Gastrocnemius medialis (tissue), 4 donors: ENCODE results near the gene MYO7A. TPM values are rescaled to one million over a fixed set of nuclear protein-coding genes. Genes with fewer than 3 reads are reported as not detected.

ENCODE experiments used
- ATAC-seq, 2 donors: fragments of 150-250 bp; one replicate each; pipeline ENCODE4 v1.9.1; 2016
- DNase-seq, 2 donors: peaks; one replicate each; pipeline ENCODE4 v3.0.0-alpha.2; 2019
- H3K27ac ChIP-seq, 4 donors: fragments of 200-600 bp; sonication (generic); 1 replicate in 1 of 4; 2 replicates in 3 of 4; pipeline ENCODE4 v1.5.1; 2016 to 2018; ENCODE audit warnings: mild to moderate bottlenecking in 2 of 4, moderate library complexity in 1 of 4
- H3K27me3 ChIP-seq, 3 donors: fragments of 200-600 bp; sonication (generic) in 2 of 3; 1 replicate in 1 of 3; 2 replicates in 2 of 3; pipeline versions ENCODE4 v1.5.1 to v1.6.0; 2016 to 2019; ENCODE audit warnings: mild to moderate bottlenecking in 1 of 3, moderate library complexity in 1 of 3
- H3K36me3 ChIP-seq, 2 donors: fragments of 200-600 bp; sonication (generic) in 1 of 2; one replicate each; pipeline ENCODE4 v1.5.1; 2017 to 2018
- H3K4me1 ChIP-seq, 2 donors: fragments of 200-600 bp; sonication (generic) in 1 of 2; one replicate each; pipeline ENCODE4 v1.5.1; 2016 to 2017; ENCODE audit warnings: mild to moderate bottlenecking in 2 of 2
- H3K4me3 ChIP-seq, 4 donors: fragments of 200-600 bp; sonication (generic) in 3 of 4; 1 replicate in 1 of 4; 2 replicates in 3 of 4; pipeline ENCODE4 v1.5.1; 2016 to 2019; ENCODE audit warnings: mild to moderate bottlenecking in 2 of 4
- H3K9me3 ChIP-seq, 3 donors: fragments of 200-600 bp; sonication (generic) in 2 of 3; 1 replicate in 1 of 3; 2 replicates in 2 of 3; pipeline ENCODE4 v1.5.1; 2016 to 2019
- POLR2A ChIP-seq, 2 donors: fragments of 450-650 bp; IDR thresholded peaks; one replicate each; pipeline ENCODE4 v1.6.1; 2017; ENCODE audit warnings: antibody characterized with exemption in 2 of 2, mild to moderate bottlenecking in 2 of 2, moderate library complexity in 2 of 2
- in situ Hi-C, 4 donors: fragments of 200-750 bp; cut with MboI; loops; one replicate each; pipeline versions ENCODE4 v1.15.0 to v1.8.0; 2017; ENCODE audit warnings: low sequenced_read_pairs in 4 of 4
- intact Hi-C: fragments of 100-400 bp; cut with DNase I; formaldehyde crosslinking; loops from one replicate; pipeline ENCODE4 v1.15.1; 2023; ENCODE audit warnings: low total_unique reads
- total RNA-seq, 4 donors: library from RNA; depleted of rRNA; stranded (reverse); fragments of >200 nt; gene quantifications; one replicate each; pipeline versions ENCODE4 v1.1.0 to v1.2.3, GENCODE V29; 2016
- TF ChIP-seq, protein P1 (sequence below), 5 experiments: fragments of 450-650 bp in 3 of 5; fragments of 200-600 bp in 2 of 5; sonication (generic) in 2 of 5; IDR thresholded peaks in 4 of 5; conservative IDR thresholded peaks in 1 of 5; 1 replicate in 4 of 5; 2 replicates in 1 of 5; pipeline ENCODE4 v1.5.1; 2016 to 2019; ENCODE audit warnings: antibody characterized with exemption in 5 of 5, mild to moderate bottlenecking in 3 of 5, moderate library complexity in 3 of 5

Gene MYO7A
- total RNA-seq, 4 donors from 2014 or later = 1.6 to 3.5 (median 2.1) TPM

DNA sequence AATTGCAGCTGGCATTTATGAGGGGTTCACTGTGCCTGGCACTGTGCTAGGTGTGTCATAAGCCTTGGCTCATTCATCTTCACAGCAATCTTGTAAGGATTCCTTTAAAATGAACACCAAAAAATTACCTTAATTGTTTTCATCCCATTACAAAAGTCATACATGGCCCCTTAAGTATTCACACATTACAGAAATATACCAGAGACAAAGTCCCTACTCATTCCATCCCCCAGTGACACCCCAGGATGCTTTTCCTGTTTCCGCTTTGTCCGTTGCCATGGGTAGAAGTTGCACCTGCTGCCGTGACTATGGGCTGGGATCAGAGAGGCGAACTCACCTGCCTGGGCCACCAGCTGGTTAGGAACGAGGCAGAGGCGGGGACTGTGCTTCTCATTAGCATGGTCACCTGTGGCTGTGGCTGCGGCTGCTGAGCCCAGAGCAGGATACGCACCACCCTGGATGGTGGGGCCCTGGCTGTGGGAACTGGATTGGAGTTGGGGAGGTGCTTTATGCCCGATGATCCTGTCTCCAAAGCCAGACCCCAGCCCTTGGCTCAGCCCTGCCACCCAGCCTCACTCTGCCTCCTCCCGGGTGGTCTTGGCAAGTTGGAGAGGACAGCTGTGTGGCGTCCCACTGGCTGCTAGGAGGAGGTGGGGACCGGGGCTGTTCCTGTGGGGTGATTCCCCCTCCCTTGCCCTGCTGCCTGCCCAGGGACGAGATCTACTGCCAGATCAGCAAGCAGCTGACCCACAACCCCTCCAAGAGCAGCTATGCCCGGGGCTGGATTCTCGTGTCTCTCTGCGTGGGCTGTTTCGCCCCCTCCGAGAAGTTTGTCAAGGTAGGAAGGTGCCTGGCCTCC lies 60.8 kb downstream of the MYO7A start:
- no peaks in the 10 kb centered on the region for H3K27me3 ChIP-seq
- no peaks in the 10 kb centered on the region for H3K4me1 ChIP-seq
- H3K27ac ChIP-seq = no peak overlapping the region
- in situ Hi-C loops = loop anchor here in 3 of 4 donors (5.0 to 10.0 kb wide), 3 partner anchors 62 to 144 kb away; partner anchors contain the start of gene MYO7A (in 3 of the 3)
- intact Hi-C loops = loop anchor here (1.0 to 2.0 kb wide), 2 partner anchors 62 to 142 kb away; no protein-coding TSS in a partner anchor
- H3K4me3 ChIP-seq = no peak overlapping the region
- ATAC-seq (no peak), DNase-seq (no peak)
- TF ChIP-seq, protein P1, sequence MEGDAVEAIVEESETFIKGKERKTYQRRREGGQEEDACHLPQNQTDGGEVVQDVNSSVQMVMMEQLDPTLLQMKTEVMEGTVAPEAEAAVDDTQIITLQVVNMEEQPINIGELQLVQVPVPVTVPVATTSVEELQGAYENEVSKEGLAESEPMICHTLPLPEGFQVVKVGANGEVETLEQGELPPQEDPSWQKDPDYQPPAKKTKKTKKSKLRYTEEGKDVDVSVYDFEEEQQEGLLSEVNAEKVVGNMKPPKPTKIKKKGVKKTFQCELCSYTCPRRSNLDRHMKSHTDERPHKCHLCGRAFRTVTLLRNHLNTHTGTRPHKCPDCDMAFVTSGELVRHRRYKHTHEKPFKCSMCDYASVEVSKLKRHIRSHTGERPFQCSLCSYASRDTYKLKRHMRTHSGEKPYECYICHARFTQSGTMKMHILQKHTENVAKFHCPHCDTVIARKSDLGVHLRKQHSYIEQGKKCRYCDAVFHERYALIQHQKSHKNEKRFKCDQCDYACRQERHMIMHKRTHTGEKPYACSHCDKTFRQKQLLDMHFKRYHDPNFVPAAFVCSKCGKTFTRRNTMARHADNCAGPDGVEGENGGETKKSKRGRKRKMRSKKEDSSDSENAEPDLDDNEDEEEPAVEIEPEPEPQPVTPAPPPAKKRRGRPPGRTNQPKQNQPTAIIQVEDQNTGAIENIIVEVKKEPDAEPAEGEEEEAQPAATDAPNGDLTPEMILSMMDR (IDR thresholded peaks at IDR 0.05 in 4 of 5, conservative IDR thresholded peaks at IDR 0.05 in 1 of 5) = no peak
- TF ChIP-seq POLR2A (IDR thresholded peaks at IDR 0.05) = no peak
- no peaks in the 10 kb centered on the region for H3K36me3 ChIP-seq
- H3K9me3 ChIP-seq = no peaks in the 10 kb centered on the region

DNA sequence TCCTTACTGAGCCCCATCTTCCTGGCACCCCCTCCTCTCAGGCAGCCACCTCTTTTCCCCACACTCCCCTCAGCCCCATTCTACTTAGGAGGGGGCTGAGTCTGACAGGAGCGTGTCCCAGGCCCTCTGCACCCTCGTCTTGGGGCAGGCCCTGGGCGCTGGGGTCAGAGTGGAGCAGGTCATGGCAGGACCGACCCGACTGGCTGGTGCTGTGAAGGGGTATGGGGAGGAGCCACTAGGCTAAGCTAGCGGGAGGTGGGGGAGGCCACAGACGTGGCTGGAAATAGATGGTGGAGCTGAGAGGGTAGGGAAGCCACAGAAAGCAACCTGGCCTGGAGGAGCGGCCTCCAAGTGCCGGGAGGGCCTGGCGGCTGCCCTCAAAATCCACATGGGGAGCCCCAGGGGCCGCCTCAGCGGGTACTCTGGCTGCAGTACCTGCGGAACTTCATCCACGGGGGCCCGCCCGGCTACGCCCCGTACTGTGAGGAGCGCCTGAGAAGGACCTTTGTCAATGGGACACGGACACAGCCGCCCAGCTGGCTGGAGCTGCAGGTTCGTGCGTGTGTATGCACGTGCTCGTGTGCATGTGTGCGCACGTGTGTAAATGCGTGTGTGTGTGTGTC lies 61.7 kb downstream of the MYO7A start:
- Histone ChIP-seq H3K27ac (no peak overlapping the region), H3K4me3 (no peak overlapping the region), H3K36me3 (no peaks in the 10 kb centered on the region), H3K4me1 (no peaks in the 10 kb centered on the region), H3K27me3 (no peaks in the 10 kb centered on the region), H3K9me3 (no peaks in the 10 kb centered on the region)
- intact Hi-C loops (loop anchor here (2.0 kb wide), 1 partner anchor 143 kb away; no protein-coding TSS in a partner anchor), in situ Hi-C loops (loop anchor here (5.0 to 10.0 kb wide), 5 partner anchors 62 to 365 kb away; partner anchors contain the start of gene MYO7A (in 4 of the 4))
- no peak for TF ChIP-seq POLR2A (IDR thresholded peaks at IDR 0.05)
- TF ChIP-seq, protein P1 (IDR thresholded peaks at IDR 0.05 in 4 of 5, conservative IDR thresholded peaks at IDR 0.05 in 1 of 5) = no peak
- no peak for ATAC-seq
- no peak for DNase-seq

DNA sequence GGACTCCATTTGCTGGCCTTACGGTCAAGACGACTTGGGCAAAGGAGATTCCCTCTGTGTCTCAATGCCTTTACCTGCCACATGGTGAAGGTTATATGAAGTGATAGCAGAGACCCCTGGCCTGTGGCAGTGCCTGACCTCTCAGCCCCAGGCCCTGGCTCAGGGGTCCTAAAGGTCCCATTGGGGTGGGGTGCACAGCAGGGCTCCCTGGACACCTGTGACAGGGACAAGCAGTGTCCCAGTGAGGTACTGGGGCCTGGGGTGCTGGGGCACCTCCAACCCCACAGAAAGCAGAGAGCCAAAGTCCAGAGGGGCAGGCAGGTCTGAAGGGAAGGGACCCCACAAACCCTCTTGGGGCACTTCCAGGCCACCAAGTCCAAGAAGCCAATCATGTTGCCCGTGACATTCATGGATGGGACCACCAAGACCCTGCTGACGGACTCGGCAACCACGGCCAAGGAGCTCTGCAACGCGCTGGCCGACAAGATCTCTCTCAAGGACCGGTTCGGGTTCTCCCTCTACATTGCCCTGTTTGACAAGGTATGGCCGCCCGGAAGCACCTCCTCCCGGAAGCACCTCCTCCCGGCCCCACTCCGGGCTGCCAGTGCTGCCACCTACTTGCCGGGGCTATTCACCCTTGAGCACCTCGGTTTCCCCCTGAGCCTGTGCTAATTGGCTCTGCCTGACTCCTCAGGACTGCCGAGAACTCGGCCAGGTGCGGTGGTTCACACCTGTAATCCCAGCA lies 62.5 kb downstream of the MYO7A start:
- no peaks in the 10 kb centered on the region for H3K27me3 ChIP-seq

DNA sequence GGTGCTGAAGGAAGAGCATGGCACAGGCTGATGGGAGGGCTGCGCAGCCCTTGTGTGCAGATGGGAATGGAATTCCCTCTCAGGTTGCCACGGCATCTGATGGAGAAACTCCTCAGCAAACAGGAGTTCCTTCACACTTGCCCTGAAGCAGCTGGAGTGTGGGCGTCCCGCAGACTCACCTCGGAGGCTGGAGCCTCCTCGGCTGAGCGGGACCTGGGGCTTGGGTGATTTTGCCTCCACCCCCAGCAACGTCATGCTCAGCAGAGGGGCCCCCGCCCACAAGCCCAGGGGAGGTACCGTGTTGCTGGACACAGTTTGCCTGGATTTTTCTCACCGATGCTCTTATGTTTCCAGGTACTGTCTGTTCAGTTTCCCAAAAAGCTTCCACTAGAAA lies 63.4 kb downstream of the MYO7A start:
- TF ChIP-seq POLR2A (IDR thresholded peaks at IDR 0.05) = no peak
- TF ChIP-seq, protein P1 (IDR thresholded peaks at IDR 0.05 in 4 of 5, conservative IDR thresholded peaks at IDR 0.05 in 1 of 5) = no peak
- DNase-seq = no peak
- Histone ChIP-seq H3K4me1 (peaks cover 5 to 6% of the 10 kb centered on the region in 2 donors), H3K4me3 (no peak overlapping the region), H3K27me3 (no peaks in the 10 kb centered on the region), H3K36me3 (no peaks in the 10 kb centered on the region), H3K27ac (no peak overlapping the region), H3K9me3 (no peaks in the 10 kb centered on the region)
- intact Hi-C loops (no loop called here), in situ Hi-C loops (loop anchor here in 3 of 4 donors (10.0 kb wide), 3 partner anchors 67 to 363 kb away; partner anchors contain the start of gene MYO7A (in 1 of the 3))
- no peak for ATAC-seq

More for the DNA sequence above, 62.5 kb downstream of the MYO7A start:
- H3K36me3 ChIP-seq = no peaks in the 10 kb centered on the region
- no peak overlapping the region for H3K4me3 ChIP-seq
- H3K4me1 ChIP-seq = peaks cover 5% of the 10 kb centered on the region in 2 donors
- intact Hi-C loops (no loop called here), in situ Hi-C loops (loop anchor here in 3 of 4 donors (10.0 kb wide), 3 partner anchors 66 to 364 kb away; partner anchors contain the start of gene MYO7A (in 1 of the 3))
- H3K27ac ChIP-seq = no peak overlapping the region
- DNase-seq = no peak
- H3K9me3 ChIP-seq = no peaks in the 10 kb centered on the region
- no peak for ATAC-seq
- no peak for TF ChIP-seq POLR2A (IDR thresholded peaks at IDR 0.05)
- TF ChIP-seq, protein P1 (IDR thresholded peaks at IDR 0.05 in 4 of 5, conservative IDR thresholded peaks at IDR 0.05 in 1 of 5) = no peak
